K562 (cell line): Measurements from ENCODE around the gene CBX1. TPM values are rescaled to one million over a fixed set of nuclear protein-coding genes. Genes with fewer than 3 reads are reported as not detected.

Source experiments
- ATAC-seq: fragments of 200-7000 bp; cut with Tn5 transposase; 3 replicates; pipeline ENCODE4 v1.9.1; 2020; ENCODE audit warnings: moderate library complexity
- BruUV-seq: library from RNA; stranded (reverse); fragments of 400-500 nt; replicated peaks from 2 replicates; lab custom pipeline; 2021; lab: Mats Ljungman, UMichigan
- CTCF ChIA-PET: fragments of 300-600 bp; formaldehyde crosslinking; extraction: SDS; loops from one replicate; lab custom pipeline; 2021; ENCODE audit warnings: low intra/inter-chr PET ratio; lab: Yijun Ruan, JAX
- POLR2A ChIA-PET: fragments of 300-600, 350-650 bp; sonication (Branson Sonifier 250); formaldehyde crosslinking; extraction: SDS; loops from one replicate; lab custom pipeline; 2021; ENCODE audit warnings: antibody characterized with exemption, inconsistent platforms; lab: Yijun Ruan, JAX
- DNase-seq, 4 experiments: peaks; one replicate each; pipeline versions ENCODE4 v3.0.0 to v3.0.0-alpha.2; 2011 to 2018; ENCODE audit warnings: low spot score in 3 of 4, mixed read lengths in 3 of 4; ENCODE audit errors: extremely low read depth in 1 of 4
- FAIRE-seq: peaks from 2 replicates; lab custom pipeline; 2011; peaks lifted over from hg19 to GRCh38; lab: Jason Lieb, UNC
- H2AFZ ChIP-seq: 2 replicates; pipeline ENCODE4 v1.6.0; 2011; ENCODE audit warnings: low read depth, low read length, control low read depth, inconsistent platforms
- H3K27ac ChIP-seq: fragments of 200-600 bp; 3 replicates; pipeline ENCODE4 v1.8.0; 2011; ENCODE audit warnings: low read depth, mild to moderate bottlenecking, control low read depth, inconsistent platforms, low read length, moderate library complexity, mixed read lengths; ENCODE audit errors: extremely low read depth
- H3K27me3 ChIP-seq, 2 experiments: fragments of 300-600 bp in 1 of 2; 2 replicates in 1 of 2; 3 replicates in 1 of 2; pipeline versions ENCODE4 v1.6.0 to v1.8.0; 2011; ENCODE audit warnings: inconsistent platforms in 2 of 2, low read length in 2 of 2, mild to moderate bottlenecking in 1 of 2, mixed read lengths in 1 of 2, moderate library complexity in 1 of 2; ENCODE audit not compliant: control insufficient read depth in 2 of 2, insufficient read depth in 2 of 2
- H3K36me3 ChIP-seq: fragments of 300-600 bp; 3 replicates; pipeline ENCODE4 v1.8.0; 2011; ENCODE audit warnings: mild to moderate bottlenecking, low read length, inconsistent platforms; ENCODE audit not compliant: control insufficient read depth, insufficient read depth
- H3K4me1 ChIP-seq, 2 experiments: fragments of 200-600 bp in 1 of 2; replicated peaks in 1 of 2; 2 replicates in 1 of 2; 3 replicates in 1 of 2; pipeline versions ENCODE4 v1.5.1 to v1.8.0; 2011; ENCODE audit warnings: inconsistent platforms in 2 of 2, low read length in 2 of 2, mild to moderate bottlenecking in 1 of 2, mixed read lengths in 1 of 2, moderate library complexity in 1 of 2; ENCODE audit not compliant: control insufficient read depth in 2 of 2, insufficient read depth in 2 of 2
- H3K4me2 ChIP-seq: 2 replicates; pipeline ENCODE4 v1.6.1; 2011; ENCODE audit warnings: low read length, control low read depth, inconsistent platforms, mixed read lengths; ENCODE audit not compliant: insufficient read depth
- H3K4me3 ChIP-seq: fragments of 200-600 bp; sonication (generic), shearing (Covaris generic); 2 replicates; pipeline ENCODE4 v1.5.1; 2016; ENCODE audit warnings: control low read depth, inconsistent platforms
- H3K79me2 ChIP-seq: fragments of 200-600 bp; 3 replicates; pipeline ENCODE4 v1.8.0; 2011; ENCODE audit warnings: low read length, inconsistent platforms; ENCODE audit not compliant: control insufficient read depth, insufficient read depth
- H3K9ac ChIP-seq, 2 experiments: 2 replicates each; pipeline versions ENCODE4 v1.6.0 to v1.6.1; 2011; ENCODE audit warnings: low read depth in 2 of 2, low read length in 2 of 2, control low read depth in 1 of 2, inconsistent platforms in 1 of 2, mild to moderate bottlenecking in 1 of 2, mixed read lengths in 1 of 2; ENCODE audit not compliant: insufficient read depth in 1 of 2
- H3K9me1 ChIP-seq: one replicate; pipeline ENCODE4 v1.6.0; 2011; ENCODE audit warnings: inconsistent platforms, mild to moderate bottlenecking, low read length, moderate library complexity; ENCODE audit not compliant: control insufficient read depth, insufficient read depth
- H3K9me3 ChIP-seq: replicated peaks from 2 replicates; pipeline ENCODE4 v1.5.1; 2011; ENCODE audit warnings: low read depth, low read length, inconsistent platforms; ENCODE audit not compliant: control insufficient read depth, insufficient read depth
- H4K20me1 ChIP-seq: replicated peaks from 2 replicates; pipeline ENCODE4 v1.6.1; 2011; ENCODE audit warnings: low read length, inconsistent platforms, mixed read lengths; ENCODE audit not compliant: control insufficient read depth, insufficient read depth
- BCOR ChIP-seq: fragments of 450-650 bp; IDR thresholded peaks from 2 replicates; pipeline ENCODE4 v1.6.1; 2016
- HMGN3 ChIP-seq: IDR thresholded peaks from 2 replicates; pipeline ENCODE4 v1.6.1; 2011; ENCODE audit warnings: borderline replicate concordance, low read depth, mild to moderate bottlenecking, mixed read lengths, low read length; ENCODE audit not compliant: insufficient read length; ENCODE audit errors: extremely low read depth
- PTBP1 ChIP-seq: fragments of 200-400 bp; formaldehyde crosslinking; IDR thresholded peaks from 2 replicates; pipeline ENCODE4 v1.6.1; 2017; ENCODE audit warnings: low read depth, low read length
- RBBP5 ChIP-seq: fragments of 200-600 bp; sonication (generic); IDR thresholded peaks from 2 replicates; pipeline ENCODE4 v1.6.1; 2012; ENCODE audit warnings: borderline replicate concordance, mild to moderate bottlenecking, low read length, control low read depth, inconsistent platforms; ENCODE audit not compliant: insufficient read depth, poor library complexity, severe bottlenecking
- ZNF263 ChIP-seq: sonication (generic); formaldehyde crosslinking; IDR thresholded peaks from 2 replicates; pipeline ENCODE4 v1.8.0; 2022; ENCODE audit warnings: mild to moderate bottlenecking, missing genetic modification reagents, borderline replicate concordance
- WGBS: fragments of 100-300 bp; shearing (Covaris generic); methylation state at CpG from one replicate; pipeline ENCODE4 v1.1.6; 2016; ENCODE audit warnings: low coverage, mixed read lengths; ENCODE audit not compliant: insufficient coverage; ENCODE audit errors: missing lambda C conversion rate; 5-methylcytosine and 5-hydroxymethylcytosine counted together
- in situ Hi-C: fragments of 300-500 bp; cut with MboI; formaldehyde crosslinking; loops from 4 replicates; pipeline ENCODE4 v1.15.0; 2018; ENCODE audit warnings: inconsistent platforms, mixed read lengths
- intact Hi-C: fragments of 100-400 bp; cut with micrococcal nuclease; formaldehyde crosslinking; loops from 2 replicates; pipeline ENCODE4 v1.14.2; 2022
- polyA plus RNA-seq, 8 experiments: library from polyadenylated mRNA; depleted of rRNA in 4 of 8; stranded (reverse) in 5 of 8; unstranded in 3 of 8; fragments of >200 nt; fragmentation: Nextera tagmentation in 2 of 8; fragmentation: Illumina TruSeq in 1 of 8; extraction: Ambion mirVana in 2 of 8; extraction: Trizol in 1 of 8; gene quantifications; 2 replicates each; pipeline versions ENCODE4 v1.2.1 to v1.2.3, GENCODE V29; 2011 to 2014; ENCODE audit warnings: inconsistent platforms in 1 of 8, missing spikeins in 1 of 8
- total RNA-seq, 7 experiments: library from RNA; depleted of rRNA in 6 of 7; stranded (reverse); fragments of >200 nt in 6 of 7; fragmentation: Illumina TruSeq in 2 of 7; extraction: Trizol in 2 of 7; gene quantifications; 2 replicates each; pipeline versions ENCODE4 v1.2.1 to v1.2.3, GENCODE V29; 2011 to 2021; ENCODE audit warnings: low replicate concordance in 1 of 7
- TF ChIP-seq, protein P1 (sequence below): sonication (generic); formaldehyde crosslinking; IDR thresholded peaks from 2 replicates; pipeline ENCODE4 v1.8.1; 2023; ENCODE audit warnings: mild to moderate bottlenecking, missing genetic modification reagents
- TF ChIP-seq, protein P2 (sequence below): sonication (generic); formaldehyde crosslinking; IDR thresholded peaks from 2 replicates; pipeline ENCODE4 v1.8.1; 2023; ENCODE audit warnings: mild to moderate bottlenecking, missing genetic modification reagents

Gene CBX1
- total and polyA plus RNA-seq, 9 of the 15 experiments (the other 6 are each of a cell fraction or from before 2014, with no cell fraction given): 10.6 to 95.7 (median 52.7) TPM

DNA sequence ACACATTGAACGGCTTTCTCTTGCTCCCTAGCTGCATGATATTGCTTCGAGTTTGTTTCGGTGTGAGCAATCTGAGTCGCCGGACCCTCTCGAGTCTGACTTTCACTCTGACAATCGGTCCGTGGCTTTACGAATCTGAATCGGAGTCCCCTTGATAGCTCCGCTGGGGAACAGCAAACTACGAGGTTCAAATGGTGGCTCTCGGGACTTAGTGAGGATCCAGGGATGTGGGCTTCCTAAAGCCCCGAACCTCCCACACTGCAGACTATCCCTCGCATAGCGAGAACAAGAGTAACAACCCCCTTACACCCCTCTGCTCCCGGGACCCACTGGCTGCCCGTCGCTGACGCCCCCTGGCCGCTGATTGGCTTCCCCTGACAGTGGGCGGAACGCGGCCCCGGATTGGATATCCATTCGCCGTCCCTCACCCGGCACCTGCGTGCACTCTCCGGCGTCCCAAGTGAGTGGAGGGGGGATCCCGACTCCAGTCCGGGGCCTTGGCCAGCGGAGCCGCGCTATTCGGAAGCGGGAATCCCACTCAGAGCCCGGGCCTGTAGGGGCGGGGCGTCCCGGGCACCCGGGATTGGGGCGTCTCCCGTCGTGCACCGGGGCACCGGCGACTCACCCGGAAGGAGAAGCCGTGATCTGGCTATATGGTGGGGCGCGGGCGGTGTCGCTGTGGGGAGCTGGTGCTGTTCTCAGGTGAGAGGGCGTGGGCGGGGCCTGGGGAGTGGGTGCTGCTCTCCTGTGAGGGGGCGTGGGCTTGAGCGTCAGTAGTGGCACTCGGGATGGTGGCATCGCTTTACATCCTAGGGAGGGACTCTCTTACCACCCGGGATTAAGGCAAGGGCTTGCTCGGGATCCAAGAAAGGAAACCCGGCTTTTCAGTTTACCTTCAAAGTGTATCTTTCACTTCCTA is 6.1 kb upstream of the CBX1 start, which contains the start of gene SNX11 (continued):
- TF ChIP-seq, protein P1, sequence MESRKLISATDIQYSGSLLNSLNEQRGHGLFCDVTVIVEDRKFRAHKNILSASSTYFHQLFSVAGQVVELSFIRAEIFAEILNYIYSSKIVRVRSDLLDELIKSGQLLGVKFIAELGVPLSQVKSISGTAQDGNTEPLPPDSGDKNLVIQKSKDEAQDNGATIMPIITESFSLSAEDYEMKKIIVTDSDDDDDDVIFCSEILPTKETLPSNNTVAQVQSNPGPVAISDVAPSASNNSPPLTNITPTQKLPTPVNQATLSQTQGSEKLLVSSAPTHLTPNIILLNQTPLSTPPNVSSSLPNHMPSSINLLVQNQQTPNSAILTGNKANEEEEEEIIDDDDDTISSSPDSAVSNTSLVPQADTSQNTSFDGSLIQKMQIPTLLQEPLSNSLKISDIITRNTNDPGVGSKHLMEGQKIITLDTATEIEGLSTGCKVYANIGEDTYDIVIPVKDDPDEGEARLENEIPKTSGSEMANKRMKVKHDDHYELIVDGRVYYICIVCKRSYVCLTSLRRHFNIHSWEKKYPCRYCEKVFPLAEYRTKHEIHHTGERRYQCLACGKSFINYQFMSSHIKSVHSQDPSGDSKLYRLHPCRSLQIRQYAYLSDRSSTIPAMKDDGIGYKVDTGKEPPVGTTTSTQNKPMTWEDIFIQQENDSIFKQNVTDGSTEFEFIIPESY (CRISPR knock-in tag): peak; percentile 49; the same call in 1 of the 2 replicates
- peak; percentile 83 for TF ChIP-seq HMGN3
- TF ChIP-seq RBBP5: peak; percentile 96

DNA sequence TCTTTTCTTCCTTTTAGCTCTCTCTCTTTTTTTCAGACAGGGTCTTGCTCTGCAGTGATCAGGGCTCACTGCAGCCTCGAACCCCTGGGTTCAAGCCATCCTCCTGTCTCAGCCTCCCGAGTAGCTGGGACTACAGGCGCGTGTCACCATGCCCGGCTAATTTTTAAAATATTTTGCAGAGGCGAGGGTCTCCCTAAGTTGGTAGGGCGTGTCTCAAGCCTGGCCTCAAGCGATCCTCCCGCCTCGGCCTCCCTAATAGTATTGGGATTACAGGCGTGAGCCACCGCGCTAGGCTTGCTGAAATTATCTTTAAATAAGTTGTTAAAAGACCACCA is 5.5 kb upstream of the CBX1 start:
- H3K4me2 ChIP-seq: peak overlapping the region; percentile 94

More for the DNA sequence above, 5.5 kb upstream of the CBX1 start:
- H3K79me2 ChIP-seq: peaks cover 31% of the 10 kb centered on the region
- DNase-seq: no peak
- in situ Hi-C loops: no loop called here
- peak overlapping the region; percentile 82 for H2AFZ ChIP-seq
- H3K9me3 ChIP-seq: 0 out of 2 replicates have a peak, but pooled peaks cover 3% of the 10 kb centered on the region
- H3K27me3 ChIP-seq: no peaks in the 10 kb centered on the region
- no peaks in the 10 kb centered on the region for H3K9me1 ChIP-seq
- peaks cover 0 to 18% of the 10 kb centered on the region in 2 experiments; a peak in 3 of 5 replicates for H3K4me1 ChIP-seq
- H3K27ac ChIP-seq: peak overlapping the region; percentile 76
- peak overlapping the region; percentile 68 for H3K4me3 ChIP-seq
- FAIRE-seq: no peak
- H4K20me1 ChIP-seq: no peaks in the 10 kb centered on the region
- CTCF ChIA-PET: no interaction called here
- TF ChIP-seq ZNF263 (0 out of 2 replicates have a peak, but pooled peaks have one; percentile 10), PTBP1 (no peak), BCOR (peak; percentile 44; the same call in 1 of the 2 replicates)
- TF ChIP-seq, protein P2, sequence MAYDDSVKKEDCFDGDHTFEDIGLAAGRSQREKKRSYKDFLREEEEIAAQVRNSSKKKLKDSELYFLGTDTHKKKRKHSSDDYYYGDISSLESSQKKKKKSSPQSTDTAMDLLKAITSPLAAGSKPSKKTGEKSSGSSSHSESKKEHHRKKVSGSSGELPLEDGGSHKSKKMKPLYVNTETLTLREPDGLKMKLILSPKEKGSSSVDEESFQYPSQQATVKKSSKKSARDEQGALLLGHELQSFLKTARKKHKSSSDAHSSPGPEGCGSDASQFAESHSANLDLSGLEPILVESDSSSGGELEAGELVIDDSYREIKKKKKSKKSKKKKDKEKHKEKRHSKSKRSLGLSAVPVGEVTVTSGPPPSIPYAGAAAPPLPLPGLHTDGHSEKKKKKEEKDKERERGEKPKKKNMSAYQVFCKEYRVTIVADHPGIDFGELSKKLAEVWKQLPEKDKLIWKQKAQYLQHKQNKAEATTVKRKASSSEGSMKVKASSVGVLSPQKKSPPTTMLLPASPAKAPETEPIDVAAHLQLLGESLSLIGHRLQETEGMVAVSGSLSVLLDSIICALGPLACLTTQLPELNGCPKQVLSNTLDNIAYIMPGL (CRISPR knock-in tag): 0 out of 2 replicates have a peak, but pooled peaks have one; percentile 4
- H3K9ac ChIP-seq: peak overlapping the region; percentile 85 to 94; a peak in 3 of 4 replicates
- no TSS peak for BruUV-seq
- no peak for ATAC-seq
- H3K36me3 ChIP-seq: peaks cover 6% of the 10 kb centered on the region; the same call in 1 of the 3 replicates
- intact Hi-C loops: no loop called here
- 21% methylated on average over 13 of the region's 13 CpGs for WGBS
- POLR2A ChIA-PET: interaction anchor here (0.8 to 2.5 kb wide), 7 partner anchors 11 to 80 kb away, joined by 3 to 19 read pairs (median 4); no protein-coding TSS in a partner anchor
